CD4-positive, alpha-beta T cell treated with Interferon gamma for 1 hour (primary cell): ENCODE results near the gene VWA3B.
"Not testable (repeated sequence)": the region's sequence is repeated elsewhere in the genome, so short reads cannot be mapped to it uniquely, and the experiment has no call there.

Experiments used
- DNase-seq: peaks from one replicate; pipeline ENCODE4 v3.0.0-alpha.2; 2020

The VWA3B gene

GRCh38 chr2:98134172-98135005, 47.4 kb downstream of the VWA3B start:
- DNase-seq = peak; percentile 82

- DNase-seq = no peak
Observed at GRCh38 chr2:98137196-98137595, 50.2 kb downstream of the VWA3B start.

GRCh38 chr2:98138978-98139377, 52.0 kb downstream of the VWA3B start:
- DNase-seq = not testable (repeated sequence)

GRCh38 chr2:98140210-98140609, 53.2 kb downstream of the VWA3B start:
- no peak for DNase-seq

- DNase-seq = no peak
Observed at GRCh38 chr2:98142106-98142791, 55.3 kb downstream of the VWA3B start.

GRCh38 chr2:98145070-98145469, 58.1 kb downstream of the VWA3B start:
- DNase-seq = no peak

GRCh38 chr2:98147900-98148299, 60.9 kb downstream of the VWA3B start:
- DNase-seq = not testable (repeated sequence)

GRCh38 chr2:98148595-98149332, 61.8 kb downstream of the VWA3B start:
- no peak for DNase-seq

- no peak for DNase-seq
Observed at GRCh38 chr2:98149333-98149697, 62.3 kb downstream of the VWA3B start.

- DNase-seq = no peak
Observed at GRCh38 chr2:98153481-98153880, 66.5 kb downstream of the VWA3B start.

- no peak for DNase-seq
Observed at GRCh38 chr2:98155291-98155690, 68.3 kb downstream of the VWA3B start.

GRCh38 chr2:98155716-98156115, 68.7 kb downstream of the VWA3B start:
- DNase-seq = no peak

GRCh38 chr2:98156304-98156703, 69.3 kb downstream of the VWA3B start:
- no peak for DNase-seq

- no peak for DNase-seq
Observed at GRCh38 chr2:98157557-98157956, 70.6 kb downstream of the VWA3B start.

GRCh38 chr2:98158305-98158704, 71.3 kb downstream of the VWA3B start:
- DNase-seq = no peak

GRCh38 chr2:98160554-98160953, 73.6 kb downstream of the VWA3B start:
- DNase-seq = no peak

- no peak for DNase-seq
Observed at GRCh38 chr2:98161186-98161585, 74.2 kb downstream of the VWA3B start.

- DNase-seq = no peak
Observed at GRCh38 chr2:98164256-98164655, 77.3 kb downstream of the VWA3B start.

GRCh38 chr2:98165516-98166071, 78.6 kb downstream of the VWA3B start:
- no peak for DNase-seq

GRCh38 chr2:98167916-98168315, 80.9 kb downstream of the VWA3B start:
- no peak for DNase-seq

GRCh38 chr2:98170076-98170475, 83.1 kb downstream of the VWA3B start:
- DNase-seq = no peak

GRCh38 chr2:98172150-98172765, 85.3 kb downstream of the VWA3B start:
- DNase-seq = no peak

- no peak for DNase-seq
Observed at GRCh38 chr2:98172951-98173350, 86.0 kb downstream of the VWA3B start.
